Omental fat pad (tissue), 4 donors: ENCODE measurements around the gene ZFP57. TPM values are rescaled to one million over a fixed set of nuclear protein-coding genes. Genes with fewer than 3 reads are reported as not detected.

ENCODE experiments used
- ATAC-seq: fragments of 150-250 bp; one replicate; pipeline ENCODE4 v1.9.1; 2016; ENCODE audit warnings: mild to moderate bottlenecking, moderate library complexity; ENCODE audit not compliant: low FRiP score
- DNase-seq: peaks from one replicate; pipeline ENCODE4 v3.0.0-alpha.2; 2019; ENCODE audit warnings: low spot score
- total RNA-seq, 4 donors: library from RNA; depleted of rRNA; stranded (reverse); fragments of >200 nt; gene quantifications; one replicate each; pipeline ENCODE4 v1.1.0, GENCODE V29; 2016
- TF ChIP-seq, protein P1 (sequence below), 3 donors: fragments of 450-650 bp; IDR thresholded peaks; one replicate each; pipeline ENCODE4 v1.5.1; 2016 to 2017; ENCODE audit warnings: antibody characterized with exemption in 3 of 3, mild to moderate bottlenecking in 3 of 3, moderate library complexity in 2 of 3

ZFP57 gene
- total RNA-seq, 4 donors from 2014 or later = 1.9 to 2.7 TPM; not detected in 2

DNA sequence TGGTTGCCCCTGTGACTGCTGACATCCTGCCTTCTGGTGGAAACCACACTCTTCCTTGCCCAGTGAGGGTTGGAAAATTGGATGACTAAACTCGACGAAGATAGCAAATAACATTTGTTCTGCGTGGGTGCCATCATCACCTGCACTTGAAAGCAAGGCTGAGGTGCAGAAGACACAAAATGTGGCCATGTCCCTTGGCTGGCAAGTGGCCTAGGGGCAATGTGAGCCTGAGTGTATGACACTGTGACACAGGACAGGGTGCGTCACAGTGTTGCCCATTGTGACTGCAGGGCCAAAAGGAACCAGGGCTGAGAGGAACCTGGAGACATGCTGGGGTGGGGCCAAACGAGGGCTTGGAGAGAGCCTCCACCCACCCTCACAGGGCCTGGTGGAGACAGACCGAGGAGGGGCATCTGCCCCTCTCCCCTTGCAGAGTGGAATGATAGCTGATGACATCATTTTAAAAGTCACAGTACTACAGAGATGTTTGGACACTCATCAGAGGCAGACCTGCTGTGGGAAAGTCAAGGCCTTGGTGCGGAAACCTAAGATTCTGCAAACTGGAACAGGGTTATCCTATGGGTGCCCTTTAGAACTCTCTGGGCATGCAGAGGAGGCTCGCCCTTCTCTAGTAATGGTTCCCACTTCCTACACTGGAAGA lies 29.5 kb upstream of the ZFP57 start:
- no peak for DNase-seq
- no peak for ATAC-seq

DNA sequence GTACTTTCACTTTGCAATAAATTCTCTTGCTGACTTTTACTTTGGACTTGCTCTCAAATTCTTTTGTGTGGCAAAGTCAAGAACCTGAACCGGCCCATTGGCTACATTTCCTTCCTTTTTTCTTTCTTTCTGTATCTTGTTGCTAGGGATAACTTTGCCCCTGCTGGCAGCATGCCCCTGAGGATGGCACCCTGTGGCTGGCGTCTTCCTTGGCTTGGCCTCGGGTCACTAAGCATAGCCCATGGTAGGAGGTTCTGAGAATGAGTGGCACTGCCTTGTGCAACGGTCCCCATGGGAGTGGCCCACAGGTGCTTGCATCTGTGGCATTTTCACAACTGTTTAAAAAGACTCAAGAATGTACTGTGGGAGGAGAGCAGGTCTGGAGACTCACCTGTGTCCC lies 28.2 kb upstream of the ZFP57 start:
- TF ChIP-seq, protein P1, sequence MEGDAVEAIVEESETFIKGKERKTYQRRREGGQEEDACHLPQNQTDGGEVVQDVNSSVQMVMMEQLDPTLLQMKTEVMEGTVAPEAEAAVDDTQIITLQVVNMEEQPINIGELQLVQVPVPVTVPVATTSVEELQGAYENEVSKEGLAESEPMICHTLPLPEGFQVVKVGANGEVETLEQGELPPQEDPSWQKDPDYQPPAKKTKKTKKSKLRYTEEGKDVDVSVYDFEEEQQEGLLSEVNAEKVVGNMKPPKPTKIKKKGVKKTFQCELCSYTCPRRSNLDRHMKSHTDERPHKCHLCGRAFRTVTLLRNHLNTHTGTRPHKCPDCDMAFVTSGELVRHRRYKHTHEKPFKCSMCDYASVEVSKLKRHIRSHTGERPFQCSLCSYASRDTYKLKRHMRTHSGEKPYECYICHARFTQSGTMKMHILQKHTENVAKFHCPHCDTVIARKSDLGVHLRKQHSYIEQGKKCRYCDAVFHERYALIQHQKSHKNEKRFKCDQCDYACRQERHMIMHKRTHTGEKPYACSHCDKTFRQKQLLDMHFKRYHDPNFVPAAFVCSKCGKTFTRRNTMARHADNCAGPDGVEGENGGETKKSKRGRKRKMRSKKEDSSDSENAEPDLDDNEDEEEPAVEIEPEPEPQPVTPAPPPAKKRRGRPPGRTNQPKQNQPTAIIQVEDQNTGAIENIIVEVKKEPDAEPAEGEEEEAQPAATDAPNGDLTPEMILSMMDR (IDR thresholded peaks at IDR 0.05) = no peak
- no peak for ATAC-seq

More for the DNA sequence above, 29.5 kb upstream of the ZFP57 start:
- TF ChIP-seq, protein P1 (IDR thresholded peaks at IDR 0.05) = no peak

DNA sequence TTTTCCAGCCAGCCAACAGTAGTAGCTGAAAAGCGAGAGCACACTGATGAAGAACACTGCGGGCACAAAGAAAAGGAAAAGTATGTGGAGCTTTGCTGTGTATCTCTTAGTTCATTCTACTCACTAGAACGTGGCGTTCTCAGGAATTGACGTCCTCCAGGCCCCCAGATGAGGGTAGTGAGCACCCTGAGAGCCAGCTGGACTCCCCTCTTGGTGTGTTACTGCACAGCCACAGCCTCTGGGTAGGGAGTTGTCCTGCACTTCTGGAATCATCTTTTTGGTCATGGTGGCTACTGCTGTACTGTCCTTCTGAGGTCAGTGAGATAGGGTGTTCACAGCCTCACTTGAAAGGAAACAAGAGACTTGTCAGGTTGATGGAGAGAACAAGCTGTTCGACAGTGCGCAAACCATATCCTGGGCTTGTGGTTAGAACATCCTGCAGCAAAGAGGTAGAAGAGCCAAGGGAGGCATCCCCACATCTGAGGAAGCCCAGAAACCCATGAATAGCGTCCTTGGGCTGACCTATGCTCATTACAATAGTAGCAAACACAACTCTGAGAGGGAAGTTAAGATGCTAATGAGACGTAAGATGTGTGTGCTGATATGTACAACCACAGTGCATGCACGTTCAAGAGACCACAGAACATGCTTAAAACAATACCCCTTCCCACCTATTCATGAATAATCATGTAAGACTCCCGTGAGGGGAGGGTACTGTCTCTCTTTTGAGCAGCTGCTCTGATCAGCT lies 27.7 kb upstream of the ZFP57 start:
- ATAC-seq (no peak), DNase-seq (no peak)
- TF ChIP-seq, protein P1 (IDR thresholded peaks at IDR 0.05) = no peak

More for the DNA sequence above, 28.2 kb upstream of the ZFP57 start:
- no peak for DNase-seq

DNA sequence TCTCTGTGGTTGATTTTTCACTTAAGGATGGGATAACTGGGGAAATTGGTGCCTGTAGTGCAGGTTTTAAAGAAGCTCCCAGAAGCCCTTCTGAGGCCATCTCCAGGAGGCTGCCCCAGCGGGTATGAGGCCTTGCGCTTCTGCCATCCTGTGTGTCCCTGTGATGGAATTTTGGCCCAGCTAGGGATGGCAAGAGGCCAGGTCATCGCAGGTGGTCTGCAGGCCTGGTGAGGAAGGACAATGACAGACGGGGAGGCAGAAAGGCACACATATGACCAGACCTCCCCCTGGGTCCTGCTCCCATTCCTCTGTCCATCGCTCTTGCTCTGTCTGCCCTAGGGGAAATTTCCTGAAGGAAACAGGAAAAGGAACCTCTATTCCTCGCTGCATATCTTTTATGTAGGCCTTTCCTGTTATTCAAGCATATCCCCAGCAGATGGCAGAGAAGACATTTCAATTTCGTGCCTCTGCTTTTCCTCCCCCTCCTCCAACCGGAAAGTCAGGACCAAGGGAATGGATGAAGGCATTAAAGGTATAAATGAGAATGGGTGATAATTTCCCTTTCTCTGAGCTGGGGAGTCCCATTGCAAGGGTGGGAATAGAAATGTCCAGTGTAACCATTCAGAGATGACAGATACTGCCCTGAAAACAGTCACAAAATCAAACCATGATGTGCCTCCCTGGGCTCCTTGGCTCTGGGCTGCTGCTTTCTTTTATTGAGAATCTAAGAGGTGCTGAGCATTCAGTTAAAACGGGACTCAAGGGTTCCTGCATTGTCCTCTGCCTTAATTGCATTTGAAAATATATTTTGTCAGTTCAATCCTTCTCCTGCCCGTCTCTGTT lies 24.7 kb upstream of the ZFP57 start:
- TF ChIP-seq, protein P1 (IDR thresholded peaks at IDR 0.05) = no peak
- no peak for DNase-seq
- peak; percentile 68 for ATAC-seq

DNA sequence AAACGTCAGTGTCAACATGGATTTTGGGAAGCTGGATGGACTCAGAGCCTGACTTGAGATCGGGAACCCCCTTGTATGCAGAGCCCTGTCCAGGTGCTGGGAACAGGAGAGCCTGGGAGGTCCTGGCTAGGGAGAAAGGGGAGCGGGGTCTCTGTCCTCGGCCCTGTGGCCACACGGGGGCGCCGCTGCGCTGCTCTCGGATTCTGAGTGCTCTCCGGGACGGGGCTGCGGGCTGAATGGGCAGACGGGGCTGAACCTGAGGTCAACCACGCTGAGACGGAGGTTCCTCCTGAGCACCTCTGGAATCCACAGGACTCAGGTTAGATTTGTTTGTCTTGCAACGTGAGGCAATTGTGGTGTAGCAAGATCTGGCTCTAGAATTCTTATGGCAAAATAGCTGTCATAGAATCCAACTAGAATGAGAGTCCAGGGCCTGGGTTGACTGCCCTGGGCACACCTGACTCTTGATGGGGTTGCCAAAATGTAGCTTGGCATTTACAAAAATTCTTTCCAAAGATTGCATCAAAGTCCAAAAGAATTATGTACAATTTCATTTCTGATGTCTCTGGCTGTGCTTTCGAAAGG lies 21.7 kb upstream of the ZFP57 start:
- no peak for DNase-seq
- ATAC-seq = no peak
- TF ChIP-seq, protein P1 (IDR thresholded peaks at IDR 0.05) = no peak

DNA sequence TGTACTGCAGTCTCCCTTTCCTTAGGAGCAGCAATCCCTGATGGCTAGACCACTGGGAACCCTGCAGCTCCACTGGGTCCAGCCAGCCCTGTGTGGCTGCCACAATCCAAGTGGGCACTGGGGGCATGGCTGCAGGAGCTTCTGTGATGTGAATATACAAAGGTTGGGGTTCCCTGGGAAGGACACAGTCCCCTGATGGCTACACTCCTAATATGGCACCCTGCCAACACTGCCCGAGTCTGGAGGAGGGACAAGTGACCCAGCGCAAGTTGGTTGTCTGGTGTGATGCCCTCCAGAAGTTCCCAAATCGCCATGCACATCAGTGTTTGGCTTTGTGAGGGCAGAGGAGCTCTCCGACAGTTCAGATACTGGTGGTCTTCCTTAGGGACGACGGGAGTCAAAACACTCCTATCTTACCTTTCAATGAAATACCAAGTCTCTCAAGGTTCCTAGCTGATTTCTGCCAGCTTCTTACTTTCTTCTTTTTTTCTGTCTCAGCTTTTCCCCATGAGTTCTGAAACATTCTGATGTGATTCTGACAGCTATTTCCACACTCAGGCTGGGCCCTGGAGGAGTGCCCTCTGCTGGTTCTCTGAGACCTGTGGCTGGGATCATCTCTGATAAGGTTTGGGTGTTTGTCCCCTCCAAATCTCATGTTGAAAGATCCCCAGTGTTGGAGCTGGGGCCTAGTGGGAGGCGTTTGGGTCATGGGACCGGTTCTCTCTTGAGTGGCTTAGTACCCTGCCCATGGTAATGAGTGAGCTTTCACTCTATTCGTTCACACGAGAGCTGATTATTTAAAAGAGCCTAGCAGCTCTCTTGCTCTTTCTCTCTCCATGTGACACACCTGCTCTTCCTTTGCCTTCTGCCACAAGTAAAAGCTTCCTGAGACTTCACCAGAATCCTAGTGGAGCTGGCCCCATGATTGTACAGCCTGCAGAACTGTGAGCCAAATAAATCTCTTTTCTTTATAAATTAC lies 15.5 kb upstream of the ZFP57 start:
- DNase-seq (no peak), ATAC-seq (no peak)
- TF ChIP-seq, protein P1 (IDR thresholded peaks at IDR 0.05) = no peak
